ENCODE measurements around the gene RNF5.
"Not testable (repeated sequence)": the region's sequence is repeated elsewhere in the genome, so short reads cannot be mapped to it uniquely, and the experiment has no call there.

Gene RNF5

GRCh38 chr6:32175711-32176475 is 2.3 kb upstream of the RNF5 start, which contains the start of gene AGPAT1:
Gene AGPAT1, minus strand, starts transcription at chr6:32176084. Its CDS starts 4,588 bp downstream, at chr6:32171496.
- DNase-seq (ENCODE audit: low spot score): peak; percentile 91

DNA sequence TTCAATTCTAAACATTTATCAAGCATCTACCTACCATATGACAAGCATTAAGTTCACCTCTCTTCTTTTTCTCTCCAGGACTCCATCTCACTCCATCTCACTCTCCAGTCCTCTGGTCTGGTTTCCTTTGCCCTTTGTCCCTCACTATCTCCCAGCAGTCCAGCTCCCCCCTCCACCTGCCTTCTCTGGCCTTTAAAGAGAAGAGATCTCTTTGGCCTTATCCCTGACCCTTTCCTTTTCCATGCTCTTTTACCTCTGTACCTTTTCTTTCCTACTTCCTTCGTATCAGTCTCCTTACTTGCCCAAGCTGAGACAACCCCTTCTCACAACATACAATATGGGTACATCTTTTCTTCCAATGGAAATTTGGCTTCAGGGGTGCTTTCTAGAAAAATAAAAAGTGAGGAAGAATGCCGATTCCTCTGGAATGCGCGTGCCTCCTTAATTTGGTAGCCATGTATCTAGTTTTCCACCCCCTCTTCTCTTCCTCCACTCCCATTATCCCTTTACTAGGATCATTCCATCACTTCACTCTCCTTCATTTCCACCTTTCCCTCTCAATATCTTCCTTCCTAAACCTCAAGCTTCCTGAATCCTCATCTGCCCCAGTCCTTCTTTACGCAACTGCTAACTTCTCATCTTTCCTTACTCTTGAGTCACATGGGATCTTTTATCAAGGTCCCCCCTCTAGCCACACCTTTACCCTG is 1.6 kb upstream of the RNF5 start:
- no peak for DNase-seq (ENCODE audit: low spot score)

GRCh38 chr6:32177183-32177787 is 920 bp upstream of the RNF5 start:
- no peak for DNase-seq (ENCODE audit: low spot score)

- DNase-seq (ENCODE audit: low spot score): no peak
Observed at GRCh38 chr6:32178547-32179440, 589 bp downstream of the RNF5 start.

GRCh38 chr6:32179766-32180405 is 1.7 kb downstream of the RNF5 start:
- no peak for DNase-seq (ENCODE audit: low spot score)

DNA sequence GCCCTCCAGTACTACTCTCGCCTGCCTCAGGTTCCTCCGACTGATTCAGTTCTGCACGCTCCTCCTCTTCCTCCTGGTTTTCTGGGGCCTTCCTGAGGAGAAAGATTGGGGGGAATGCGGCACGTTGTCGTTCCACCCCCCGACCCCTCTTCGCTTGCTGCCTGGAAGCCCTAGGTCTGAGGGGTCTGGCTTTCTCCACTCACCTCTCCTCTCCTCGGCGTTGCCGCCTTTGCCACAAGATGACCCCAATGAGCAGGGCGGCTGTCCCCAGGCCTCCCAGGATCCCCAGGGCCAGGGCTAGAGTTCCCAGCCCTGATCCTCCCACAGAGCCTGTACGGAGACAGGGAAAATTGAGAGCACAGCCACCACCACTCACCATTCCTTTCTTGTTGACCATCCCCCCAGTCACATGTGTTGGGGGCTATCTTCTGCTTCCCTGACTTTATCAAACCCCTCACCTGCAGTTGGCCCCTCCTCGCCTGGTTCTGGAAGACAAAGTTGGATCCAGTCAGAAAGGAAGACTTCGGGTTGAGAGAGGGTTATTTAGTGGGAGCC is 3.0 kb downstream of the RNF5 start:
- no peak for DNase-seq (ENCODE audit: low spot score)

GRCh38 chr6:32181915-32182529 is 3.8 kb downstream of the RNF5 start:
- no peak for DNase-seq (ENCODE audit: low spot score)

GRCh38 chr6:32182555-32182981 is 4.4 kb downstream of the RNF5 start:
- no peak for DNase-seq (ENCODE audit: low spot score)

DNA sequence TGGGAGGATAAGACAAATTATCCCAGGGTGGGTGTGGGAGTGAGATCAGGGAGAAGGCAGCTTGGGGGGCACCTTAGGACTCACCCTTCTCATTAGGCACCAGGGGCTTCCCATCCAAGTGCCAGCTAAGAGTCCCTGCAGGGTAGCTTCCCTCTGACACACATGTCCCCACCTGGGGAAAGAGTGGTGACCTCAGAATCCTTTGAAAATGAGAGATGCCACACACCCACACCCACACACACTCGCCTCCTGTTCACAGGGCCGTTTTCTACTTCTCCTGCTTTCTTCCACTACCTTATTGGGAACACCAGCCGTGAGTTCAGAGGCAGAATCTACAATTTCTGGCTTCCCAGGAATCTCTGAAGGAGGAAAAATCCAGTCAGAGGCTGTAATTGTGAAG is 4.8 kb downstream of the RNF5 start:
- no peak for DNase-seq (ENCODE audit: low spot score)

GRCh38 chr6:32183483-32184083 is 5.4 kb downstream of the RNF5 start:
- DNase-seq (ENCODE audit: low spot score): no peak

DNA sequence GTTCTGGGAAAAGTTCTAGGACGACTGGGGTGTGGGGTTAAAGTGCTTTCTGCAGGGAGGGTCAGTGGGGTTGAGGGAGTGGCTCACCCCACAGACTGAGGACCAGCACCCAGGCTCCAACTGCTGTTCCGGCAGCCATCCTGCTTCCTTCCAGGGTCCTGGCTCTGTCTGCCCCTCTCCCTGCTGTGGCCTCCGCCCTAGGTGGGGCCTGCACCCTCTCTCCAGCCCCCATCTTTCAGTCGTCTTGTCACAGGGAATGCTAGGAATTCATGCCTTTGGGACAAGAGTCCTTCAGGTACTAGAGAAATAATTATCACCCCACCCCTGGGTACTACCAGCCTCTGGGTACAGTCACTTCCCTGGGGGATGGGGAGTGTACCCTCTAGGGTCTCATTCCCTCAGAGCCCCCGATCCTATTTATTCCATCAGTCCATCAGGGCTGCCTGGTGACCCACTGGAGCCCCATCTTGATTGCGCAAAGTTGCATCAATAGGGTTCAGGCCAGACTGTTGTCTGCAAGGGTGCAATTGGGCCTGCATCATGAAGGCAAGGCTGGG is 6.0 kb downstream of the RNF5 start, which contains the start of gene AGER:
AGER (minus strand) TSS at position 170 of the 557 bp plus-strand sequence; CDS start at position 139, 31 bp downstream.
- no peak for DNase-seq (ENCODE audit: low spot score)

- peak; percentile 50 for DNase-seq (ENCODE audit: low spot score)
Observed at GRCh38 chr6:32185681-32186131, 7.5 kb downstream of the RNF5 start.

DNA sequence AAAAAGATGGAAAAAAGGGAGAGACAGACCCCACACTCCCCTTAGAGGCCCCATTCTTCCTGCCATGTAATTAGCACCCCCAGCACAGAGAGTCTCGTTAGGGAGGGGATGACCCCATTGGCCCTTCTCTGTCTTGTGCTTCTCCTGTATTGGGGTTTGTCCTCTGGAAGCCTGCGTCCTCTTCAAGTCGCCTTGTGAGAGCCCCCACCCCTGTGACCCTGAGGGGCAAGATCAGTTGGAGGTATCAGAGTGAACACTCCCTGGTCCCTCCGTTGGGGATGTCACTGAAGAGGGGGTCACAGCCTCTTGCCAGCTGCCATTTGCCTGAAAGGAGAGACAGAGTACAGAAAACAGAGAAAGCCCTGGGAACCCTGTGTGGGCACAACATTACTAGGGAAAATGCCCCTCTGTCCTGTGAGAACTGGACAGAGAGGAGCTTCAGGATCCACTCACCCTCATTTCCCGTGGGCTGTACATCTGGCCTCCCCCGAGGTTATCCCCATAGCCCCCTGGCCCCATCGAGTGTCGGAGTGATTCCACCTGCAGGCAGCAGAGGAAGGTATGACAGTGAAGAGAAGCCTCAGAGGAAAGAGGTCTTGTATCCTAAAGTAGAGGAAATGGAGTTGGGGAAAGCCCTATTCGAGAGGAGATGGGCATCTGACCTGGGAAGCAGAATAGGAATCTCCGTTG is 8.1 kb downstream of the RNF5 start:
- not testable (repeated sequence) for DNase-seq (ENCODE audit: low spot score)

DNA sequence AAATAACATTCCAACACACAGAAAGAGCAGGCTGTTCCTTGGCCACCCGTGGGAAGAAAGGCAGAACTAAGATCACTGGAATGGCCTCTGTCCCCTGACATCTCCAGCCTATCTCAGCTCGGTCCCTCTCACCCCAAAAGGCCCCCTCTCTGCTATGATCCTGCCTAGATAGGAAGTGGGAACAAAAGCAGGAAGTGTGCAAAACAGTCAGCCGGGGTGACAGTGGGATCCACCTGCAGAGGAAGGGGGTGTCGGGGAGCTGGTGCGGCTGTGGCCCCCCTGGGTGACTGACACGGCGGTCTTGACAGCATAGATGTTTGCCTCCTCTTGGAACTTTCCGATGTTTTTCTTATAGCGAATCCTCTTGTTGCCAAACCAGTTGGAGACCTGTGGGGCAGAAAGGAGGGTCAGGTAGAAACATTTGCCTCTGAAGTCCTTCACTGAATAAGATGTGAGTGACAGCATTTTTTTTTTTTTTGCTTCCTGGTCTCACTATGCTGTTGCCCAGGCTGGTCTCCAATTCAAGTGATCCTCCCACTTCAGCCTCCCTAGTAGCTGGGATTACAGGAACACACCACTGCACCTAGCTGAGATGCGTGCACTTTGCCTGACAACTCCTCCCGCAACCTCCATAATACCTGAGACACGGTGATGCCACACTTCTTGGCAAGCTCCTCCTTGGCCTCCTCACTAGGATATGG is 9.0 kb downstream of the RNF5 start:
- no peak for DNase-seq (ENCODE audit: low spot score)

GRCh38 chr6:32187725-32188380 is 9.6 kb downstream of the RNF5 start:
- not testable (repeated sequence) for DNase-seq (ENCODE audit: low spot score)

GRCh38 chr6:32188381-32189068 is 10.3 kb downstream of the RNF5 start:
- no peak for DNase-seq (ENCODE audit: low spot score)

GRCh38 chr6:32189069-32189741 is 11.0 kb downstream of the RNF5 start:
- DNase-seq (ENCODE audit: low spot score): no peak
